GM23338 (cell line): ENCODE measurements around the gene ZEB1. TPM values are rescaled to one million over a fixed set of nuclear protein-coding genes. Genes with fewer than 3 reads are reported as not detected.
"Not testable (repeated sequence)": the region's sequence is repeated elsewhere in the genome, so short reads cannot be mapped to it uniquely, and the experiment has no call there.

ENCODE experiments used
- ATAC-seq: fragments of 200-7000 bp; cut with Tn5 transposase; 3 replicates; pipeline ENCODE4 v1.9.1; 2020
- DNase-seq: peaks from one replicate; pipeline ENCODE4 v3.0.0-alpha.2; 2015; ENCODE audit warnings: low spot score
- H2AFZ ChIP-seq: fragments of 200-600 bp; sonication (generic); 2 replicates; pipeline ENCODE4 v1.8.0; 2016; ENCODE audit warnings: antibody characterized with exemption, mild to moderate bottlenecking, moderate library complexity
- H3F3A ChIP-seq: fragments of 200-600 bp; sonication (generic); replicated peaks from 2 replicates; pipeline ENCODE4 v1.8.0; 2017; ENCODE audit warnings: antibody characterized with exemption, mixed run types, low read depth
- H3K27ac ChIP-seq: fragments of 200-600 bp; sonication (generic); 2 replicates; pipeline ENCODE4 v1.6.1; 2016; ENCODE audit warnings: low read depth
- H3K27me3 ChIP-seq: fragments of 200-600 bp; sonication (generic); 2 replicates; pipeline ENCODE4 v1.8.0; 2016; ENCODE audit warnings: mild to moderate bottlenecking, mixed run types, moderate library complexity; ENCODE audit not compliant: insufficient read depth
- H3K36me3 ChIP-seq: fragments of 200-600 bp; sonication (generic); 2 replicates; pipeline ENCODE4 v1.8.0; 2016; ENCODE audit warnings: mild to moderate bottlenecking; ENCODE audit not compliant: insufficient read depth
- H3K4me1 ChIP-seq: fragments of 200-600 bp; sonication (generic); 2 replicates; pipeline ENCODE4 v1.8.0; 2016; ENCODE audit warnings: mild to moderate bottlenecking, moderate library complexity; ENCODE audit not compliant: insufficient read depth
- H3K4me2 ChIP-seq: fragments of 200-600 bp; sonication (generic); 2 replicates; pipeline ENCODE4 v1.7.1; 2017; ENCODE audit warnings: mixed run types
- H3K4me3 ChIP-seq: fragments of 200-600 bp; sonication (generic); 2 replicates; pipeline ENCODE4 v1.6.1; 2016; ENCODE audit warnings: mixed run types
- H3K79me2 ChIP-seq: fragments of 200-600 bp; sonication (generic); replicated peaks from 2 replicates; pipeline ENCODE4 v1.8.0; 2017; ENCODE audit warnings: mild to moderate bottlenecking; ENCODE audit not compliant: insufficient read depth
- H3K9me2 ChIP-seq: fragments of 200-600 bp; sonication (generic); 2 replicates; pipeline ENCODE4 v1.8.0; 2017; ENCODE audit not compliant: insufficient read depth
- H4K20me1 ChIP-seq: fragments of 200-600 bp; sonication (generic); replicated peaks from 2 replicates; pipeline ENCODE4 v1.8.0; 2017; ENCODE audit warnings: mild to moderate bottlenecking; ENCODE audit not compliant: insufficient read depth
- H3K27ac Mint-ChIP-seq: 2 replicates; pipeline ENCODE4 v1.8.0; 2020; ENCODE audit warnings: inconsistent platforms, mild to moderate bottlenecking, moderate library complexity, mixed read lengths
- H3K27me3 Mint-ChIP-seq: 3 replicates; pipeline ENCODE4 v1.8.0; 2022; ENCODE audit warnings: low read depth, mild to moderate bottlenecking, moderate library complexity, mixed read lengths, inconsistent platforms; ENCODE audit not compliant: insufficient read depth, poor library complexity
- H3K36me3 Mint-ChIP-seq: 3 replicates; pipeline ENCODE4 v1.8.0; 2021; ENCODE audit warnings: low read depth, mild to moderate bottlenecking, inconsistent platforms, moderate library complexity, mixed read lengths
- H3K4me1 Mint-ChIP-seq: 3 replicates; pipeline ENCODE4 v1.8.0; 2020; ENCODE audit warnings: mild to moderate bottlenecking, inconsistent platforms, mixed read lengths
- H3K4me3 Mint-ChIP-seq: 3 replicates; pipeline ENCODE4 v1.8.0; 2021; ENCODE audit warnings: moderate library complexity, mild to moderate bottlenecking, inconsistent platforms, mixed read lengths
- H3K9me3 Mint-ChIP-seq: 3 replicates; pipeline ENCODE4 v1.8.0; 2020; ENCODE audit warnings: moderate library complexity, mild to moderate bottlenecking, inconsistent platforms, mixed read lengths
- EZH2 ChIP-seq: fragments of 200-600 bp; sonication (generic); IDR thresholded peaks from one replicate; pipeline ENCODE4 v1.8.0; 2017; ENCODE audit warnings: antibody characterized with exemption, mild to moderate bottlenecking, low read depth; ENCODE audit not compliant: unreplicated experiment
- JUNB ChIP-seq: IDR thresholded peaks from one replicate; pipeline ENCODE4 v1.6.1; 2016; ENCODE audit warnings: antibody characterized with exemption; ENCODE audit not compliant: unreplicated experiment
- ZNF114 ChIP-seq: fragments of 250-450 bp; sonication (Bioruptor Pico); IDR thresholded peaks from 2 replicates; pipeline ENCODE4 v1.5.0; 2020; ENCODE audit warnings: mild to moderate bottlenecking, moderate library complexity
- ZNF331 ChIP-seq: fragments of 250-450 bp; sonication (Bioruptor Pico); IDR thresholded peaks from 2 replicates; pipeline ENCODE4 v1.5.0; 2020; ENCODE audit warnings: low read depth, mild to moderate bottlenecking, moderate library complexity
- polyA plus RNA-seq: library from polyadenylated mRNA; unstranded; fragments of >200 nt; fragmentation: Nextera tagmentation; extraction: Ambion mirVana; gene quantifications from 2 replicates; pipeline ENCODE4 v1.2.1, GENCODE V29; 2016
- total RNA-seq: library from RNA; depleted of rRNA; stranded (reverse); fragments of >200 nt; shearing (Covaris generic); gene quantifications from 2 replicates; pipeline ENCODE4 v1.2.3, GENCODE V29; 2014

Gene ZEB1
- total and polyA plus RNA-seq, 2 experiments from 2014 or later = 0.16 to 0.45 TPM

- H3K79me2 ChIP-seq = no peaks in the 10 kb centered on the region
- no peak for DNase-seq
These were observed 85.6 kb downstream of the ZEB1 start for GRCh38 chr10:31404640-31405039.

GRCh38 chr10:31405829-31406228, 86.8 kb downstream of the ZEB1 start:
- H3K27ac ChIP-seq, H3F3A ChIP-seq, H3K4me2 ChIP-seq, H3K4me1 Mint-ChIP-seq, ATAC-seq, H3K4me1 ChIP-seq, H3K36me3 ChIP-seq, H3K4me3 ChIP-seq, H3K4me3 Mint-ChIP-seq, H3K79me2 ChIP-seq, H3K36me3 Mint-ChIP-seq, H3K27me3 ChIP-seq, H3K27me3 Mint-ChIP-seq, H2AFZ ChIP-seq, H4K20me1 ChIP-seq, H3K9me3 Mint-ChIP-seq, DNase-seq, H3K27ac Mint-ChIP-seq, H3K9me2 ChIP-seq: not testable (repeated sequence)

More at GRCh38 chr10:31404640-31405039, 85.6 kb downstream of the ZEB1 start:
- H3K4me1 Mint-ChIP-seq = peaks cover 4% of the 10 kb centered on the region; the same call in 1 of the 3 replicates
- TF ChIP-seq ZNF331 (CRISPR knock-in tag) (no peak), EZH2 (no peak), JUNB (no peak)
- H3K36me3 ChIP-seq = no peaks in the 10 kb centered on the region
- no peak overlapping the region for H3K27ac Mint-ChIP-seq
- H3K36me3 Mint-ChIP-seq = peaks cover 3% of the 10 kb centered on the region; the same call in 1 of the 3 replicates
- no peaks in the 10 kb centered on the region for H3K4me1 ChIP-seq
- H3K27me3 Mint-ChIP-seq = no peaks in the 10 kb centered on the region
- H3K4me3 ChIP-seq = no peak overlapping the region
- ATAC-seq = no peak
- no peaks in the 10 kb centered on the region for H3K9me2 ChIP-seq
- H4K20me1 ChIP-seq = no peaks in the 10 kb centered on the region
- H3K27ac ChIP-seq = no peak overlapping the region
- no peak overlapping the region for H3K4me2 ChIP-seq
- peaks cover 5% of the 10 kb centered on the region; the same call in 2 of the 3 replicates for H3K9me3 Mint-ChIP-seq
- H3F3A ChIP-seq = no peaks in the 10 kb centered on the region
- no peak overlapping the region for H2AFZ ChIP-seq
- no peak overlapping the region for H3K4me3 Mint-ChIP-seq
- H3K27me3 ChIP-seq = no peaks in the 10 kb centered on the region

GRCh38 chr10:31412397-31412796, 93.4 kb downstream of the ZEB1 start:
- H3K36me3 Mint-ChIP-seq = not testable (repeated sequence)

GRCh38 chr10:31413325-31413724, 94.3 kb downstream of the ZEB1 start:
- no peak overlapping the region for H3K4me2 ChIP-seq
- no peaks in the 10 kb centered on the region for H3K4me1 ChIP-seq
- DNase-seq (no peak), ATAC-seq (no peak)
- H3K27me3 Mint-ChIP-seq = no peaks in the 10 kb centered on the region
- no peaks in the 10 kb centered on the region for H3K36me3 ChIP-seq
- no peak overlapping the region for H2AFZ ChIP-seq
- H3K4me3 Mint-ChIP-seq = no peak overlapping the region
- no peak overlapping the region for H3K27ac ChIP-seq
- no peaks in the 10 kb centered on the region for H3K9me2 ChIP-seq
- no peak overlapping the region for H3K4me3 ChIP-seq
- H3K27me3 ChIP-seq = no peaks in the 10 kb centered on the region
- H3K9me3 Mint-ChIP-seq = peaks cover 6% of the 10 kb centered on the region; the same call in 2 of the 3 replicates
- no peak overlapping the region for H3K27ac Mint-ChIP-seq
- H4K20me1 ChIP-seq = no peaks in the 10 kb centered on the region
- no peak for TF ChIP-seq ZNF114 (CRISPR knock-in tag)
- no peaks in the 10 kb centered on the region for H3K79me2 ChIP-seq
- H3F3A ChIP-seq = no peaks in the 10 kb centered on the region
- H3K4me1 Mint-ChIP-seq = no peaks in the 10 kb centered on the region
- peaks cover 4% of the 10 kb centered on the region; the same call in 1 of the 3 replicates for H3K36me3 Mint-ChIP-seq

More at GRCh38 chr10:31412397-31412796, 93.4 kb downstream of the ZEB1 start:
- H3K4me3 ChIP-seq, H3K27ac ChIP-seq, H3K27me3 Mint-ChIP-seq, ATAC-seq, H3K4me1 Mint-ChIP-seq, H3K4me2 ChIP-seq, H4K20me1 ChIP-seq, H3K9me3 Mint-ChIP-seq, H3K4me3 Mint-ChIP-seq, H3K79me2 ChIP-seq, H2AFZ ChIP-seq, DNase-seq, H3K27ac Mint-ChIP-seq, H3K4me1 ChIP-seq, H3K9me2 ChIP-seq, H3K36me3 ChIP-seq, H3K27me3 ChIP-seq, H3F3A ChIP-seq: not testable (repeated sequence)
